Measurements from ENCODE around the gene QSER1. TPM values are rescaled to one million over a fixed set of nuclear protein-coding genes. Genes with fewer than 3 reads are reported as not detected.
A peak's percentile ranks its signal among the peaks of the same experiment; 100 is the strongest.
"Not testable (repeated sequence)": the region's sequence is repeated elsewhere in the genome, so short reads cannot be mapped to it uniquely, and the experiment has no call there.

Gene QSER1
- total and polyA plus RNA-seq, 8 donors = 3.0 to 25.1 (median 20.7) TPM

DNA sequence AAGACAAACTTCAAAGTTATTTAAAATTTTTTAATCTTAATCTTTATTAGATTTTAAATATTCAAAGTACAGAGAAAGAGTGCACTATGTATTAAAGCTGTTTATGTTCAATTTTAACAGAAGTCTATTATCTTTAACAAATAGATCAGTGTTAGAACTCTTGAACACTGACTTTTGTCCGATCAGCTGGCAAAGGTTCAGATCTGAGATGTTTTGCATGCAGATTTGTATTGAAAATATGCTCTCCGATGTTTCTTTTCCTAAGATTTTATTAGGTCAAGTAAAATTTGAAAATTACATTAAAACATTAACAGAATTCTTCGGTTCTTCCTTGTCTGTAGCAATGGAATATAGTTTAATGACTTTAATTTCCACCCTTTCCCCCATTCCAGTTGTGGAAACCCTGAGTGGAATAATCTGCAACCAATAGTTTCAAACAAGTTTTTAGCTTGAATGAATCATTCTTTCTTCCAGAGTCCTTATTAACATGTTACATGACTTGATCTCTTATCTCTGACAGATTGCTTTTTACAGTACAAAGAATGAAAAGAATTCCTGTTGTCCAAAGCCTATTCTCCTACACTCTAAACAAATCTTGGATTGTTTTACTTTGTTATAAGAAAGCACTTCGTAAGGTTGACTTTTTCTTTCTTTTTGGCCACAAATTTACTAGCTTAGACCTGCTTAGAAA is 135.4 kb downstream of the QSER1 start:
- Histone ChIP-seq H3K4me3 (no peak overlapping the region), H3K9me3 (no peaks in the 10 kb centered on the region), H3K36me3 (no peaks in the 10 kb centered on the region), H3K27me3 (no peaks in the 10 kb centered on the region), H3K4me1 (no peaks in the 10 kb centered on the region), H3K27ac (no peak overlapping the region)
- no peak for FAIRE-seq
- intact Hi-C loops (cut with DNase I) = no loop called here
- no peak for DNase-seq
- TF ChIP-seq, protein P1, sequence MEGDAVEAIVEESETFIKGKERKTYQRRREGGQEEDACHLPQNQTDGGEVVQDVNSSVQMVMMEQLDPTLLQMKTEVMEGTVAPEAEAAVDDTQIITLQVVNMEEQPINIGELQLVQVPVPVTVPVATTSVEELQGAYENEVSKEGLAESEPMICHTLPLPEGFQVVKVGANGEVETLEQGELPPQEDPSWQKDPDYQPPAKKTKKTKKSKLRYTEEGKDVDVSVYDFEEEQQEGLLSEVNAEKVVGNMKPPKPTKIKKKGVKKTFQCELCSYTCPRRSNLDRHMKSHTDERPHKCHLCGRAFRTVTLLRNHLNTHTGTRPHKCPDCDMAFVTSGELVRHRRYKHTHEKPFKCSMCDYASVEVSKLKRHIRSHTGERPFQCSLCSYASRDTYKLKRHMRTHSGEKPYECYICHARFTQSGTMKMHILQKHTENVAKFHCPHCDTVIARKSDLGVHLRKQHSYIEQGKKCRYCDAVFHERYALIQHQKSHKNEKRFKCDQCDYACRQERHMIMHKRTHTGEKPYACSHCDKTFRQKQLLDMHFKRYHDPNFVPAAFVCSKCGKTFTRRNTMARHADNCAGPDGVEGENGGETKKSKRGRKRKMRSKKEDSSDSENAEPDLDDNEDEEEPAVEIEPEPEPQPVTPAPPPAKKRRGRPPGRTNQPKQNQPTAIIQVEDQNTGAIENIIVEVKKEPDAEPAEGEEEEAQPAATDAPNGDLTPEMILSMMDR (IDR thresholded peaks at IDR 0.05) = no peak
- peak in 1 of 4 donors; percentile 24 for ATAC-seq
- WGBS, 2 donors = 33 to 40% methylated on average over 4 of the region's 4 CpGs

DNA sequence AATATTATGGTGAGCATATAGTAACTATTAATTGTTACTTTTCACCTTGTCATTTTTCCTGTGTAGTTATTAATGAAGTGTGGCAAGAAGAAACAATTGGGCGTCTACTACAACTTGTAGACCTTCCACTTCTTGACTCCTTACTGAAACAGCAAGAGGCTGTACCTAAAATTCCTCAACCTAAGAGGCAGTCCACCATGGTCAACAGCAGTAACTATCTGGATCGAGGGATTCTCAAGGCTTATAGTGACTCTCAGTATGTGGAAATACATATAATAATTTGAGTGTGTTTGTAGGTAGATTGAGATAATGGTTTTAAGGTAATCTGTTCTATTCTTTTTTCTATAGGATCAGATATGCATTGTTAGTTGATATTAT is 135.9 kb downstream of the QSER1 start:
- no peak for ATAC-seq
- Histone ChIP-seq H3K27ac (no peak overlapping the region), H3K27me3 (no peaks in the 10 kb centered on the region), H3K36me3 (no peaks in the 10 kb centered on the region), H3K4me3 (no peak overlapping the region), H3K9me3 (no peaks in the 10 kb centered on the region), H3K4me1 (no peaks in the 10 kb centered on the region)
- intact Hi-C loops (cut with DNase I) = no loop called here
- no peak for FAIRE-seq
- 70 to 75% methylated on average over 2 of the region's 2 CpGs for WGBS, 2 donors
- DNase-seq = no peak
- TF ChIP-seq, protein P1 (IDR thresholded peaks at IDR 0.05) = no peak

DNA sequence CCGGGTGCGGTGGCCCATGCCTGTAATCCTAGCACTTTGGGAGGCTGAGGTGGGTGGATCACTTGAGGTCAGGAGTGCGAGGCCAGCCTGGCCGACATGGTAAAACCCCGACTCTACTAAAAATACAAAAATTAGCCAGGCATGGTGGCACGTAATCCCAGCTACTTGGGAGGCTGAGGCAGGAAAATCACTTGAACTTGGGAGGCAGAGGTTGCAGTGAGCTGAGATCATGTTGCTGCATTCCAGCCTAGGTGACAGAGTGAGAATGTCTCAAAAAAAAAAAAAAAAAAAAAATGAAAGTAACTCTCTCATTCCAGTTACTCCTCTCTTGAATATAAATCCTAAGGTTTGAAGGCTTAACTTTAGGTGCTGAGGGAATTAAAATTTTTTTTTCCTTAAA is 136.6 kb downstream of the QSER1 start:
- DNase-seq; H3K27me3 ChIP-seq; H3K9me3 ChIP-seq; H3K27ac ChIP-seq; H3K36me3 ChIP-seq; intact Hi-C loops (cut with DNase I); H3K4me3 ChIP-seq; FAIRE-seq; ATAC-seq; H3K4me1 ChIP-seq: not testable (repeated sequence)
- WGBS, 2 donors = 86 to 97% methylated on average over 4 to 6 of the region's 6 CpGs

Other genes with a start within 250 kb of the QSER1 start
- gene CCDC73, start 98.1 kb upstream of the QSER1 start, total RNA-seq = under 1 TPM in 1 of 6 donors, not detected in 5; 0.06 TPM
- not detected for gene CCDC73, start 98.1 kb upstream of the QSER1 start, polyA plus RNA-seq
- 1 to 10 TPM; 1.6 to 7.3 (median 2.0) TPM for gene PRRG4, start 62.9 kb upstream of the QSER1 start, total RNA-seq
- 1 to 10 TPM; 1.3 to 2.7 TPM for gene PRRG4, start 62.9 kb upstream of the QSER1 start, polyA plus RNA-seq
- gene DEPDC7, start 123.1 kb downstream of the QSER1 start, total RNA-seq = 1 to 10 TPM; 1.5 to 2.9 (median 2.6) TPM
- gene DEPDC7, start 123.1 kb downstream of the QSER1 start, polyA plus RNA-seq = 1 to 10 TPM; 2.6 to 3.3 TPM
- 10 to 100 TPM in 1 of 6 donors, 1 to 10 TPM in 5; 5.9 to 12.8 (median 8.3) TPM for gene TCP11L1, start 146.8 kb downstream of the QSER1 start, total RNA-seq
- gene TCP11L1, start 146.8 kb downstream of the QSER1 start, polyA plus RNA-seq = 1 to 10 TPM; 4.1 to 4.6 TPM

Measured in pancreas (tissue), 10 donors.